Liver (tissue), 9 donors: ENCODE data around the gene TCHHL1. TPM values are rescaled to one million over a fixed set of nuclear protein-coding genes. Genes with fewer than 3 reads are reported as not detected.

Experiments
- DNase-seq: peaks from one replicate; pipeline ENCODE4 v3.0.0-alpha.2; 2017; ENCODE audit warnings: low spot score
- H3K27ac ChIP-seq, 2 donors: one replicate each; pipeline ENCODE4 v1.7.0; 2013; ENCODE audit warnings: inconsistent platforms in 2 of 2, low read length in 2 of 2, control low read depth in 1 of 2, low read depth in 1 of 2, mild to moderate bottlenecking in 1 of 2
- H3K27me3 ChIP-seq, 4 donors: one replicate each; pipeline versions ENCODE4 v1.6.1 to v1.7.0; 2013; ENCODE audit warnings: low read length in 3 of 4, inconsistent platforms in 1 of 4, mild to moderate bottlenecking in 1 of 4, moderate library complexity in 1 of 4; ENCODE audit not compliant: control insufficient read depth in 4 of 4, insufficient read depth in 4 of 4
- H3K36me3 ChIP-seq, 4 donors: one replicate each; pipeline versions ENCODE4 v1.6.1 to v1.7.0; 2013; ENCODE audit warnings: low read length in 3 of 4, mild to moderate bottlenecking in 3 of 4, low read depth in 1 of 4, moderate library complexity in 1 of 4; ENCODE audit not compliant: control insufficient read depth in 4 of 4, insufficient read depth in 3 of 4
- H3K4me1 ChIP-seq, 4 donors: one replicate each; pipeline versions ENCODE4 v1.6.1 to v1.7.0; 2013; ENCODE audit warnings: low read length in 3 of 4, mild to moderate bottlenecking in 3 of 4, moderate library complexity in 1 of 4; ENCODE audit not compliant: control insufficient read depth in 4 of 4, insufficient read depth in 4 of 4
- H3K4me3 ChIP-seq, 3 donors: one replicate each; pipeline versions ENCODE4 v1.6.1 to v1.7.0; 2013; ENCODE audit warnings: low read length in 3 of 3, control low read depth in 1 of 3, low read depth in 1 of 3, mild to moderate bottlenecking in 1 of 3
- H3K9ac ChIP-seq, 2 donors: one replicate each; pipeline ENCODE4 v1.7.0; 2013; ENCODE audit warnings: low read length in 2 of 2, mild to moderate bottlenecking in 2 of 2, moderate library complexity in 2 of 2, control low read depth in 1 of 2, low read depth in 1 of 2
- H3K9me3 ChIP-seq, 4 donors: one replicate each; pipeline versions ENCODE4 v1.6.1 to v1.7.0; 2013; ENCODE audit warnings: low read length in 3 of 4; ENCODE audit not compliant: control insufficient read depth in 4 of 4
- CTCF ChIP-seq: fragments of 150-350 bp; IDR thresholded peaks from 2 replicates; pipeline ENCODE4 v1.5.1; 2017; ENCODE audit warnings: improper control_type of control experiment, low read depth, low read length; ENCODE audit not compliant: missing input control
- FOXA1 ChIP-seq: IDR thresholded peaks from 2 replicates; pipeline ENCODE4 v1.6.1; 2016; ENCODE audit warnings: antibody characterized with exemption
- GABPA ChIP-seq, 2 donors: IDR thresholded peaks in 1 of 2; conservative IDR thresholded peaks in 1 of 2; 2 replicates each; pipeline ENCODE4 v1.6.1; 2016; ENCODE audit warnings: antibody characterized with exemption in 2 of 2, mild to moderate bottlenecking in 1 of 2, moderate library complexity in 1 of 2
- HNF4A ChIP-seq, 2 donors: conservative IDR thresholded peaks; 2 replicates each; pipeline ENCODE4 v1.6.1; 2016; ENCODE audit warnings: antibody characterized with exemption in 2 of 2, mild to moderate bottlenecking in 2 of 2
- HNF4G ChIP-seq: IDR thresholded peaks from 2 replicates; pipeline ENCODE4 v1.6.1; 2016; ENCODE audit warnings: antibody characterized with exemption
- JUND ChIP-seq, 2 donors: IDR thresholded peaks; 2 replicates each; pipeline ENCODE4 v1.6.1; 2016; ENCODE audit warnings: antibody characterized with exemption in 2 of 2
- NR2F2 ChIP-seq: IDR thresholded peaks from 2 replicates; pipeline ENCODE4 v1.6.1; 2016; ENCODE audit warnings: antibody characterized with exemption
- RAD21 ChIP-seq, 2 donors: IDR thresholded peaks; 2 replicates each; pipeline ENCODE4 v1.6.1; 2016; ENCODE audit warnings: antibody characterized with exemption in 2 of 2, mild to moderate bottlenecking in 2 of 2
- RXRA ChIP-seq, 2 donors: IDR thresholded peaks; 2 replicates each; pipeline ENCODE4 v1.6.1; 2017 to 2018; ENCODE audit warnings: antibody characterized with exemption in 2 of 2, mild to moderate bottlenecking in 1 of 2
- YY1 ChIP-seq: IDR thresholded peaks from 2 replicates; pipeline ENCODE4 v1.6.1; 2016; ENCODE audit warnings: antibody characterized with exemption, mild to moderate bottlenecking
- WGBS: extraction: QIAGEN DNeasy Blood & Tissue Kit; methylation state at CpG from one replicate; pipeline ENCODE4 v1.1.7; 2013; 5-methylcytosine and 5-hydroxymethylcytosine counted together
- polyA plus RNA-seq, 2 donors: library from polyadenylated mRNA; stranded (reverse) in 1 of 2; unstranded in 1 of 2; fragments of 200-250 nt in 1 of 2; fragments of >200 nt in 1 of 2; fragmentation: Nextera tagmentation in 1 of 2; extraction: Ambion mirVana in 1 of 2; gene quantifications; one replicate each; pipeline versions ENCODE4 v1.2.1 to v1.2.3, GENCODE V29; 2013 to 2015
- total RNA-seq, 2 donors: library from RNA; depleted of rRNA; stranded (reverse); fragments of >200 nt; gene quantifications; one replicate each; pipeline ENCODE4 v1.2.3, GENCODE V29; 2014
- TF ChIP-seq, protein P1 (sequence below): IDR thresholded peaks from 2 replicates; pipeline ENCODE4 v1.6.1; 2016; ENCODE audit warnings: antibody characterized with exemption
- TF ChIP-seq, protein P2 (sequence below): IDR thresholded peaks from 2 replicates; pipeline ENCODE4 v1.6.1; 2016; ENCODE audit warnings: antibody characterized with exemption, mild to moderate bottlenecking
- TF ChIP-seq, protein P3 (sequence below): IDR thresholded peaks from 2 replicates; pipeline ENCODE4 v1.6.1; 2016; ENCODE audit warnings: antibody characterized with exemption
- TF ChIP-seq, protein P4 (sequence below): IDR thresholded peaks from 2 replicates; pipeline ENCODE4 v1.6.1; 2016; ENCODE audit warnings: antibody characterized with exemption
- donor health status: healthy.
- donor health status: healthy.
- donor health status: healthy.
- donor health status: healthy.
- donor health status: healthy.

The TCHHL1 gene
- total and polyA plus RNA-seq, 4 donors: not detected

DNA sequence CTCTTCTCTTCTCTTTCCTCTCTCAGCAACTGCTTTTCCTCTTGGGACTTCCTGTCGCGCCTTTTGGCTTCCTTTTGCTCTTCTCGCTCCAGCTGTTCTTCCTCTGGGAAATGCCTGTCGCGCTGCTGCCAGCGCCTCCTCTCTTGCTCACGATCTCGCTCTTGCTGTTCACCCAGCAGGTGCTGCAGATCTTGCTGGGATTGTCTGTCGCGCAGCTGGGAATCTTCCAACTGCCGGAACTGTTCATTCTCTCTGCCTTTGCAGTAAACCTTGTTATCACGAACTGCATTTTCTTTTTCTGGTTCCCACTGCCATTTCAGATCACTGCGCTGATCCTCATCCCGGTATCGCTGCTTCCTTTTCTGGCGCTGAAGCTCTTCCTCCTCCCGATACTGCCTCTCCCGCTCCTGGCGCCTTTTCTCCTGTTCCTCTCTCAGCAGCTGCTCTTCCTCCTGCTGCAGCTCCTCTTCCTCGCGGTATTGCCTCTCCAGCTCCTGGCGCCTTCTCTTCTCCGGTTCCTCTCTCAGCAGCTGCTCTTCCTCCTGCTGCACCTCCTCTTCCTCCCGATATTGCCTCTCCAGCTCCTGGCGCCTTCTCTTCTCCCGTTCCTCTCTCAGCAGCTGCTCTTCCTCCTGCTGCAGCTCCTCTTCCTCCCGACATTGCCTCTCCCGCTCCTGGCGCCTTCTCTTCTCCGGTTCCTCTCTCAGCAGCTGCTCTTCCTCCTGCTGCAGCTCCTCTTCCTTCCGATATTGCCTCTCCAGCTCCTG is 20.6 kb upstream of the TCHHL1 start:
- TF ChIP-seq RAD21 (IDR thresholded peaks at IDR 0.05): no peak
- TF ChIP-seq, protein P1, sequence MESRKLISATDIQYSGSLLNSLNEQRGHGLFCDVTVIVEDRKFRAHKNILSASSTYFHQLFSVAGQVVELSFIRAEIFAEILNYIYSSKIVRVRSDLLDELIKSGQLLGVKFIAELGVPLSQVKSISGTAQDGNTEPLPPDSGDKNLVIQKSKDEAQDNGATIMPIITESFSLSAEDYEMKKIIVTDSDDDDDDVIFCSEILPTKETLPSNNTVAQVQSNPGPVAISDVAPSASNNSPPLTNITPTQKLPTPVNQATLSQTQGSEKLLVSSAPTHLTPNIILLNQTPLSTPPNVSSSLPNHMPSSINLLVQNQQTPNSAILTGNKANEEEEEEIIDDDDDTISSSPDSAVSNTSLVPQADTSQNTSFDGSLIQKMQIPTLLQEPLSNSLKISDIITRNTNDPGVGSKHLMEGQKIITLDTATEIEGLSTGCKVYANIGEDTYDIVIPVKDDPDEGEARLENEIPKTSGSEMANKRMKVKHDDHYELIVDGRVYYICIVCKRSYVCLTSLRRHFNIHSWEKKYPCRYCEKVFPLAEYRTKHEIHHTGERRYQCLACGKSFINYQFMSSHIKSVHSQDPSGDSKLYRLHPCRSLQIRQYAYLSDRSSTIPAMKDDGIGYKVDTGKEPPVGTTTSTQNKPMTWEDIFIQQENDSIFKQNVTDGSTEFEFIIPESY: no peak
- no peak for TF ChIP-seq RXRA (IDR thresholded peaks at IDR 0.05)
- TF ChIP-seq NR2F2: no peak
- TF ChIP-seq HNF4G: no peak
- TF ChIP-seq GABPA (IDR thresholded peaks at IDR 0.05 in 1 of 2, conservative IDR thresholded peaks at IDR 0.05 in 1 of 2): no peak
- TF ChIP-seq HNF4A (conservative IDR thresholded peaks at IDR 0.05): no peak
- no peak for TF ChIP-seq CTCF
- TF ChIP-seq, protein P2, sequence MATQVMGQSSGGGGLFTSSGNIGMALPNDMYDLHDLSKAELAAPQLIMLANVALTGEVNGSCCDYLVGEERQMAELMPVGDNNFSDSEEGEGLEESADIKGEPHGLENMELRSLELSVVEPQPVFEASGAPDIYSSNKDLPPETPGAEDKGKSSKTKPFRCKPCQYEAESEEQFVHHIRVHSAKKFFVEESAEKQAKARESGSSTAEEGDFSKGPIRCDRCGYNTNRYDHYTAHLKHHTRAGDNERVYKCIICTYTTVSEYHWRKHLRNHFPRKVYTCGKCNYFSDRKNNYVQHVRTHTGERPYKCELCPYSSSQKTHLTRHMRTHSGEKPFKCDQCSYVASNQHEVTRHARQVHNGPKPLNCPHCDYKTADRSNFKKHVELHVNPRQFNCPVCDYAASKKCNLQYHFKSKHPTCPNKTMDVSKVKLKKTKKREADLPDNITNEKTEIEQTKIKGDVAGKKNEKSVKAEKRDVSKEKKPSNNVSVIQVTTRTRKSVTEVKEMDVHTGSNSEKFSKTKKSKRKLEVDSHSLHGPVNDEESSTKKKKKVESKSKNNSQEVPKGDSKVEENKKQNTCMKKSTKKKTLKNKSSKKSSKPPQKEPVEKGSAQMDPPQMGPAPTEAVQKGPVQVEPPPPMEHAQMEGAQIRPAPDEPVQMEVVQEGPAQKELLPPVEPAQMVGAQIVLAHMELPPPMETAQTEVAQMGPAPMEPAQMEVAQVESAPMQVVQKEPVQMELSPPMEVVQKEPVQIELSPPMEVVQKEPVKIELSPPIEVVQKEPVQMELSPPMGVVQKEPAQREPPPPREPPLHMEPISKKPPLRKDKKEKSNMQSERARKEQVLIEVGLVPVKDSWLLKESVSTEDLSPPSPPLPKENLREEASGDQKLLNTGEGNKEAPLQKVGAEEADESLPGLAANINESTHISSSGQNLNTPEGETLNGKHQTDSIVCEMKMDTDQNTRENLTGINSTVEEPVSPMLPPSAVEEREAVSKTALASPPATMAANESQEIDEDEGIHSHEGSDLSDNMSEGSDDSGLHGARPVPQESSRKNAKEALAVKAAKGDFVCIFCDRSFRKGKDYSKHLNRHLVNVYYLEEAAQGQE: no peak
- no peak for TF ChIP-seq JUND (IDR thresholded peaks at IDR 0.05)
- no peak for TF ChIP-seq YY1
- no peak for TF ChIP-seq FOXA1
- Histone ChIP-seq H3K4me3 (peak overlapping the region in 1 of 3 donors; percentile 14), H3K9ac (no peak overlapping the region), H3K27ac (no peak overlapping the region), H3K9me3 (no peaks in the 10 kb centered on the region), H3K4me1 (peaks cover 4 to 49% (median 37%) of the 10 kb centered on the region in 4 donors), H3K36me3 (no peaks in the 10 kb centered on the region), H3K27me3 (peaks cover 0 to 30% (median 12%) of the 10 kb centered on the region in 4 donors)
- no peak for DNase-seq
- WGBS: 9% methylated on average over 31 of the region's 31 CpGs

DNA sequence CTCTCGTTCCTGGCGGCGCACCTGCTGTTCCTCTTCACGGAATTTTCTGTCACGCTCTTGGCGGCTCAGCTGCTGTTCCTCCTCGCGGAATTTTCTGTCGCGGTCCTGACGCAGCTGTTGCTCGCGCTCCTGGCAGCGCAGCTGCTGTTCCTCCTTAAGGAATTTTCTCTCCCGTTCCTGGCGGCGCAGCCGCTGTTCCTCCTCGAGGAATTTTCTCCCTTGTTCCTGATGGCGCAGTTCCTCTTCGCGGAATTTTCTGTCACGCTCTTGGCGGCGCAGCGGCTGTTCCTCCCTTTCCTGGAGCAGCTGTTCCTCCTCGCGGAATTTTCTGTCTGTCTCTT is 20.0 kb upstream of the TCHHL1 start:
- H3K4me1 ChIP-seq: peaks cover 4 to 49% (median 37%) of the 10 kb centered on the region in 4 donors
- 14% methylated on average over 28 of the region's 28 CpGs for WGBS
- H3K27me3 ChIP-seq: peaks cover 0 to 30% (median 11%) of the 10 kb centered on the region in 4 donors
- no peak for DNase-seq
- H3K9ac ChIP-seq: no peak overlapping the region
- H3K9me3 ChIP-seq: no peaks in the 10 kb centered on the region
- no peak overlapping the region for H3K27ac ChIP-seq
- H3K36me3 ChIP-seq: no peaks in the 10 kb centered on the region
- H3K4me3 ChIP-seq: no peak overlapping the region
- no peak for TF ChIP-seq HNF4G
- TF ChIP-seq GABPA (IDR thresholded peaks at IDR 0.05 in 1 of 2, conservative IDR thresholded peaks at IDR 0.05 in 1 of 2): no peak
- TF ChIP-seq NR2F2: no peak
- TF ChIP-seq, protein P3, sequence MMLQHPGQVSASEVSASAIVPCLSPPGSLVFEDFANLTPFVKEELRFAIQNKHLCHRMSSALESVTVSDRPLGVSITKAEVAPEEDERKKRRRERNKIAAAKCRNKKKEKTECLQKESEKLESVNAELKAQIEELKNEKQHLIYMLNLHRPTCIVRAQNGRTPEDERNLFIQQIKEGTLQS: no peak
- TF ChIP-seq, protein P4, sequence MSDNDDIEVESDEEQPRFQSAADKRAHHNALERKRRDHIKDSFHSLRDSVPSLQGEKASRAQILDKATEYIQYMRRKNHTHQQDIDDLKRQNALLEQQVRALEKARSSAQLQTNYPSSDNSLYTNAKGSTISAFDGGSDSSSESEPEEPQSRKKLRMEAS: no peak
